AG10803 (cell line): Measurements from ENCODE around the gene KLHDC2.
"Not testable (repeated sequence)": the region's sequence is repeated elsewhere in the genome, so short reads cannot be mapped to it uniquely, and the experiment has no call there.

Experiments used
- DNase-seq: peaks from one replicate; pipeline ENCODE4 v3.0.0; 2010; ENCODE audit warnings: low read depth
- H3K4me3 ChIP-seq: 2 replicates; pipeline ENCODE4 v1.5.1; 2011; ENCODE audit warnings: mild to moderate bottlenecking, low read length, control low read depth
- CTCF ChIP-seq: conservative IDR thresholded peaks from 2 replicates; pipeline ENCODE4 v1.5.1; 2011; ENCODE audit warnings: mild to moderate bottlenecking, low read length, control low read depth, inconsistent platforms

The KLHDC2 gene

DNA sequence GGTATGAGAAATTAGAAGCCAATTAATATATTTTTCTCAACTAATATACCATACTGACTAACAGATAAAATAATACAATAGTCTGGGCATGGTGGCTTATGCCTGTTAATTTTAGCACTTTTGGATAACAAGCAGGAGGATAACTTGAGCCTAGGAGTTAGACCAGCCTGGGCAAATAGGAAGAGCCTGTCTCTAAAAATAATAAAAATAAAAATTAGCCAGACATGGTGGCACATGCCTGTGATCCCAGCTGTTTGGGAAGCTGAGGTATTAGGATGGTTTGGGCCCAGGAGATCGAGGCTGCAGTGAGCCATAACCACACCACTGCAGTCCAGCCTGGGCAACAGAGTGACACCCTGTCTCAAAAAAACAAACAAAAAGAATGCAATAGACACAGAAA is 24.7 kb downstream of the KLHDC2 start:
- DNase-seq, result no peak
- no peak overlapping the region for H3K4me3 ChIP-seq
- no peak for TF ChIP-seq CTCF

DNA sequence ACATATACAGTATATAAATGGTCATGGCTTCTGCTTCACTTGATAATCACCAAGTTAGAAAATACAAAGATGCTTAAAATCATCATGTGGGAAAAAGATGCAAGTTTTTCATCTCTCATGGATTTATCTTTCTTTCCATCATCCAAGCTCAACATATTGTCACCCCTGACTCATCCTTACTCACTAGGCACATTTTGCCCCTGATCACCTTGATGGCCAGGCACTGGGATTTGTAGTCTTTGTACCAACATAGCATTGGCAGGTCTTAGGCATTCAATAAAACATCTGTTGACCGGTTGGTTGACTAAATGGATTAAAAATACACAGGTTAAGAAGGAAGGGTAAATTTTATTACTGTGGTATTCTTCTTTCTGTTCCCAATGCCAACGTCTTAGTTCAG is 28.1 kb downstream of the KLHDC2 start:
- DNase-seq, result no peak
- no peak for TF ChIP-seq CTCF

GRCh38 chr14:49808780-49809179 is 40.8 kb downstream of the KLHDC2 start:
- no peak for TF ChIP-seq CTCF
- H3K4me3 ChIP-seq, result no peak overlapping the region
- DNase-seq, result no peak

More for the DNA sequence above, 28.1 kb downstream of the KLHDC2 start:
- H3K4me3 ChIP-seq, result no peak overlapping the region

GRCh38 chr14:49816118-49816517 is 48.2 kb downstream of the KLHDC2 start:
- not testable (repeated sequence) for DNase-seq, H3K4me3 ChIP-seq

DNA sequence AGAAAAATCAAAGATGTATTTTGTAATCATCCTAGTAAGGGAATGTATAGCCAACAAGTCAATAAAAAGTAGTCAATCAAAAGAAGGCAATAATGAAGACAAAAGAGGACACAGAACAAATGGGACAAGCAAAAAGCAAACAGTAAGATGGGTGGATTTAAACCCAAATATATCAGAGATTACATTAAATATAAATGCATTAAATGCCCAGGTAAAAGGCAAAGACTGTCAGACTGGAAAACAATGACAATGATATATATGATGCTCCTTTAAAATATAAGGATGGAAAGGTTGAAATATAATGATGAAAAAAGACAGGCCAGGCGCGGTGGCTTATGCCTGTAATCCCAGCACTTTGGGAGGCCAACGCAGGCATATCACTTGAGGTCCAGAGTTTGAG is 48.9 kb downstream of the KLHDC2 start:
- no peak for TF ChIP-seq CTCF
- DNase-seq, result no peak
- H3K4me3 ChIP-seq, result no peak overlapping the region

- no peak for TF ChIP-seq CTCF
- DNase-seq, result no peak
- no peak overlapping the region for H3K4me3 ChIP-seq
Measured at GRCh38 chr14:49820176-49820575, 52.2 kb downstream of the KLHDC2 start.

GRCh38 chr14:49828640-49829039 is 60.7 kb downstream of the KLHDC2 start:
- DNase-seq, result no peak
- TF ChIP-seq CTCF, result no peak
- no peak overlapping the region for H3K4me3 ChIP-seq
